Effector memory CD8-positive, alpha-beta T cell (primary cell): Measurements from ENCODE around the gene IPO4.

Experiments
- ATAC-seq: fragments of 150-1000 bp; cut with Tn5 transposase; replicated peaks from 2 replicates; pipeline ENCODE4 v1.10.0; 2021; ENCODE audit warnings: mild to moderate bottlenecking, moderate library complexity
- DNase-seq, 3 experiments: peaks; one replicate each; pipeline ENCODE4 v3.0.0; 2021
- H3K27ac Mint-ChIP-seq, 2 donors: one replicate each; pipeline ENCODE4 v1.8.0; 2022; ENCODE audit warnings: mild to moderate bottlenecking in 2 of 2, mixed read lengths in 2 of 2, moderate library complexity in 2 of 2
- H3K27me3 Mint-ChIP-seq, 2 donors: one replicate each; pipeline ENCODE4 v1.8.0; 2022; ENCODE audit warnings: mixed read lengths in 2 of 2
- H3K36me3 Mint-ChIP-seq: one replicate; pipeline ENCODE4 v1.8.0; 2022; ENCODE audit warnings: mild to moderate bottlenecking, moderate library complexity, mixed read lengths; ENCODE audit not compliant: insufficient read depth
- H3K4me1 Mint-ChIP-seq, 2 donors: one replicate each; pipeline ENCODE4 v1.8.0; 2022; ENCODE audit warnings: low read depth in 2 of 2, mixed read lengths in 2 of 2
- H3K4me3 Mint-ChIP-seq, 2 donors: one replicate each; pipeline ENCODE4 v1.8.0; 2022; ENCODE audit warnings: mild to moderate bottlenecking in 2 of 2, mixed read lengths in 2 of 2, moderate library complexity in 2 of 2
- H3K9me3 Mint-ChIP-seq, 2 donors: one replicate each; pipeline ENCODE4 v1.8.0; 2022; ENCODE audit warnings: mixed read lengths in 2 of 2

Gene IPO4

GRCh38 chr14:24181371-24182077 lies 7.1 kb downstream of the IPO4 start:
- no peaks in the 10 kb centered on the region for H3K27me3 Mint-ChIP-seq
- H3K4me3 Mint-ChIP-seq, result no peak overlapping the region

GRCh38 chr14:24179961-24180796 lies 8.4 kb downstream of the IPO4 start:
- H3K9me3 Mint-ChIP-seq, result no peaks in the 10 kb centered on the region
- no peaks in the 10 kb centered on the region for H3K27me3 Mint-ChIP-seq
- no peak for ATAC-seq
- H3K4me1 Mint-ChIP-seq, result peaks cover 6 to 10% of the 10 kb centered on the region in 2 donors
- no peak overlapping the region for H3K4me3 Mint-ChIP-seq
- H3K36me3 Mint-ChIP-seq, result peaks cover 81% of the 10 kb centered on the region
- DNase-seq, result no peak
- peak overlapping the region; percentile 2 to 90 for H3K27ac Mint-ChIP-seq

More at GRCh38 chr14:24181371-24182077, 7.1 kb downstream of the IPO4 start:
- Mint-ChIP-seq H3K36me3 (peaks cover 77% of the 10 kb centered on the region), H3K9me3 (no peaks in the 10 kb centered on the region), H3K4me1 (peaks cover 4 to 7% of the 10 kb centered on the region in 2 donors), H3K27ac (peak overlapping the region; percentile 71 to 82)
- DNase-seq, result no peak
- ATAC-seq, result no peak

GRCh38 chr14:24179294-24179960 lies 9.2 kb downstream of the IPO4 start:
- H3K4me3 Mint-ChIP-seq, result no peak overlapping the region
- no peak for DNase-seq
- peak overlapping the region; percentile 2 to 90 for H3K27ac Mint-ChIP-seq
- H3K9me3 Mint-ChIP-seq, result no peaks in the 10 kb centered on the region
- peaks cover 79% of the 10 kb centered on the region for H3K36me3 Mint-ChIP-seq
- no peak for ATAC-seq
- no peaks in the 10 kb centered on the region for H3K27me3 Mint-ChIP-seq
- H3K4me1 Mint-ChIP-seq, result peaks cover 14 to 16% of the 10 kb centered on the region in 2 donors

GRCh38 chr14:24178399-24179178 lies 10.0 kb downstream of the IPO4 start:
- ATAC-seq, result no peak
- peak overlapping the region in 1 of 2 donors; percentile 96 for H3K27ac Mint-ChIP-seq
- H3K4me1 Mint-ChIP-seq, result peaks cover 14 to 18% of the 10 kb centered on the region in 2 donors
- H3K36me3 Mint-ChIP-seq, result peaks cover 73% of the 10 kb centered on the region
- no peaks in the 10 kb centered on the region for H3K9me3 Mint-ChIP-seq
- H3K4me3 Mint-ChIP-seq, result no peak overlapping the region
- H3K27me3 Mint-ChIP-seq, result no peaks in the 10 kb centered on the region
- DNase-seq, result no peak

- Mint-ChIP-seq H3K27me3 (no peaks in the 10 kb centered on the region), H3K27ac (peak overlapping the region in 1 of 2 donors; percentile 96), H3K4me3 (no peak overlapping the region), H3K4me1 (peaks cover 14 to 22% of the 10 kb centered on the region in 2 donors), H3K9me3 (no peaks in the 10 kb centered on the region), H3K36me3 (peaks cover 70% of the 10 kb centered on the region)
- DNase-seq, result no peak
- no peak for ATAC-seq
Observed at GRCh38 chr14:24177891-24178290, 10.7 kb downstream of the IPO4 start.

- H3K4me1 Mint-ChIP-seq, result peaks cover 14 to 25% of the 10 kb centered on the region in 2 donors
- H3K4me3 Mint-ChIP-seq, result no peak overlapping the region
- H3K36me3 Mint-ChIP-seq, result peaks cover 70% of the 10 kb centered on the region
- ATAC-seq, result no peak
- no peaks in the 10 kb centered on the region for H3K9me3 Mint-ChIP-seq
- peak overlapping the region in 1 of 2 donors; percentile 96 for H3K27ac Mint-ChIP-seq
- DNase-seq, result no peak
- H3K27me3 Mint-ChIP-seq, result no peaks in the 10 kb centered on the region
Observed at GRCh38 chr14:24177041-24177825, 11.4 kb downstream of the IPO4 start.

- peak overlapping the region in 1 of 2 donors; percentile 96 for H3K27ac Mint-ChIP-seq
- no peak for ATAC-seq
- H3K36me3 Mint-ChIP-seq, result peaks cover 70% of the 10 kb centered on the region
Observed at GRCh38 chr14:24176599-24176998, 12.0 kb downstream of the IPO4 start.

GRCh38 chr14:24172871-24173281 lies 15.7 kb downstream of the IPO4 start:
- DNase-seq (no peak), ATAC-seq (no peak)
- Mint-ChIP-seq H3K36me3 (peaks cover 68% of the 10 kb centered on the region), H3K27me3 (no peaks in the 10 kb centered on the region), H3K9me3 (no peaks in the 10 kb centered on the region), H3K4me1 (peaks cover 23 to 35% of the 10 kb centered on the region in 2 donors), H3K4me3 (peak overlapping the region; percentile 63 to 93), H3K27ac (peak overlapping the region; percentile 87 to 96)

More at GRCh38 chr14:24176599-24176998, 12.0 kb downstream of the IPO4 start:
- Mint-ChIP-seq H3K27me3 (no peaks in the 10 kb centered on the region), H3K9me3 (no peaks in the 10 kb centered on the region), H3K4me3 (no peak overlapping the region), H3K4me1 (peaks cover 19 to 26% of the 10 kb centered on the region in 2 donors)
- DNase-seq, result no peak

GRCh38 chr14:24172261-24172860 lies 16.3 kb downstream of the IPO4 start:
- no peak for ATAC-seq
- H3K27me3 Mint-ChIP-seq, result no peaks in the 10 kb centered on the region
- H3K4me1 Mint-ChIP-seq, result peaks cover 23 to 38% of the 10 kb centered on the region in 2 donors

GRCh38 chr14:24171422-24172260 lies 17.0 kb downstream of the IPO4 start, which contains the start of gene REC8:
Gene REC8 (plus strand): TSS chr14:24172080. CDS start chr14:24172553, 473 bp downstream.
- H3K9me3 Mint-ChIP-seq, result no peaks in the 10 kb centered on the region
- peaks cover 77% of the 10 kb centered on the region for H3K36me3 Mint-ChIP-seq
- H3K27me3 Mint-ChIP-seq, result no peaks in the 10 kb centered on the region
- peaks cover 23 to 36% of the 10 kb centered on the region in 2 donors for H3K4me1 Mint-ChIP-seq
- ATAC-seq (peak; percentile 87), DNase-seq (peak; percentile 73 to 78 (median 77))
- peak within 1 kb of the TSS; percentile 87 to 96 for H3K27ac Mint-ChIP-seq
- H3K4me3 Mint-ChIP-seq, result peak within 1 kb of the TSS; percentile 83 to 93

More at GRCh38 chr14:24172261-24172860, 16.3 kb downstream of the IPO4 start:
- Mint-ChIP-seq H3K36me3 (peaks cover 70% of the 10 kb centered on the region), H3K27ac (peak overlapping the region; percentile 87 to 96), H3K4me3 (peak overlapping the region; percentile 83 to 93), H3K9me3 (no peaks in the 10 kb centered on the region)
- no peak for DNase-seq

- H3K27ac Mint-ChIP-seq, result peak overlapping the region; percentile 6 to 35
- no peak for DNase-seq
- H3K4me1 Mint-ChIP-seq, result peaks cover 38 to 42% of the 10 kb centered on the region in 2 donors
- no peak overlapping the region for H3K4me3 Mint-ChIP-seq
- H3K9me3 Mint-ChIP-seq, result no peaks in the 10 kb centered on the region
- H3K36me3 Mint-ChIP-seq, result peaks cover 92% of the 10 kb centered on the region
- no peaks in the 10 kb centered on the region for H3K27me3 Mint-ChIP-seq
- ATAC-seq, result no peak
Observed at GRCh38 chr14:24167469-24168114, 21.0 kb downstream of the IPO4 start.
